NCI-H2196 (cell line): ENCODE measurements around the gene SERPINB10.
"Not testable (repeated sequence)": the region's sequence is repeated elsewhere in the genome, so short reads cannot be mapped to it uniquely, and the experiment has no call there.

ENCODE experiments used
- DNase-seq: peaks from one replicate; lab custom pipeline; 2025; ENCODE audit not compliant: unreplicated experiment; lab: John Stamatoyannopoulos, UW

Gene SERPINB10

GRCh38 chr18:63890237-63890949 is 17.4 kb upstream of the SERPINB10 start:
- no peak for DNase-seq

- DNase-seq: peak; percentile 4
These were observed 16.8 kb upstream of the SERPINB10 start for GRCh38 chr18:63890950-63891304.

GRCh38 chr18:63892566-63892965 is 15.2 kb upstream of the SERPINB10 start:
- no peak for DNase-seq

- DNase-seq: no peak
These were observed 13.5 kb upstream of the SERPINB10 start for GRCh38 chr18:63894106-63894772.

GRCh38 chr18:63895190-63895589 is 12.6 kb upstream of the SERPINB10 start:
- no peak for DNase-seq

- DNase-seq: no peak
These were observed 10.7 kb upstream of the SERPINB10 start for GRCh38 chr18:63897072-63897471.

GRCh38 chr18:63899206-63899605 is 8.6 kb upstream of the SERPINB10 start:
- no peak for DNase-seq

- DNase-seq: no peak
These were observed 3.7 kb upstream of the SERPINB10 start for GRCh38 chr18:63903851-63904570.

- DNase-seq: no peak
These were observed 3.1 kb upstream of the SERPINB10 start for GRCh38 chr18:63904694-63905093.

GRCh38 chr18:63905361-63905760 is 2.4 kb upstream of the SERPINB10 start:
- no peak for DNase-seq

GRCh38 chr18:63906056-63906455 is 1.7 kb upstream of the SERPINB10 start:
- no peak for DNase-seq

- no peak for DNase-seq
These were observed 1.1 kb downstream of the SERPINB10 start for GRCh38 chr18:63908858-63909257.

GRCh38 chr18:63909870-63910269 is 2.1 kb downstream of the SERPINB10 start:
- no peak for DNase-seq

- no peak for DNase-seq
These were observed 10.1 kb downstream of the SERPINB10 start for GRCh38 chr18:63917817-63918216.

- no peak for DNase-seq
These were observed 14.3 kb downstream of the SERPINB10 start for GRCh38 chr18:63922049-63922448.

- DNase-seq: no peak
These were observed 16.8 kb downstream of the SERPINB10 start for GRCh38 chr18:63924551-63924950.

GRCh38 chr18:63928331-63928730 is 20.6 kb downstream of the SERPINB10 start:
- DNase-seq: no peak

GRCh38 chr18:63929369-63929768 is 21.6 kb downstream of the SERPINB10 start:
- not testable (repeated sequence) for DNase-seq

GRCh38 chr18:63930773-63931354 is 23.1 kb downstream of the SERPINB10 start:
- DNase-seq: no peak

GRCh38 chr18:63936156-63936931 is 28.6 kb downstream of the SERPINB10 start:
- peak; percentile 81 for DNase-seq

GRCh38 chr18:63936932-63937393 is 29.2 kb downstream of the SERPINB10 start:
- DNase-seq: no peak
